NOMO-1 treated with DMSO at 0.1 percent for 48 hours (cell line): Measurements from ENCODE around the gene OGFOD3.
A peak's percentile ranks its signal among the peaks of the same experiment; 100 is the strongest.
"Not testable (repeated sequence)": the region's sequence is repeated elsewhere in the genome, so short reads cannot be mapped to it uniquely, and the experiment has no call there.

Source experiments
- DNase-seq: peaks from one replicate; lab custom pipeline; 2025; ENCODE audit not compliant: unreplicated experiment; lab: John Stamatoyannopoulos, UW

The OGFOD3 gene, protein sequence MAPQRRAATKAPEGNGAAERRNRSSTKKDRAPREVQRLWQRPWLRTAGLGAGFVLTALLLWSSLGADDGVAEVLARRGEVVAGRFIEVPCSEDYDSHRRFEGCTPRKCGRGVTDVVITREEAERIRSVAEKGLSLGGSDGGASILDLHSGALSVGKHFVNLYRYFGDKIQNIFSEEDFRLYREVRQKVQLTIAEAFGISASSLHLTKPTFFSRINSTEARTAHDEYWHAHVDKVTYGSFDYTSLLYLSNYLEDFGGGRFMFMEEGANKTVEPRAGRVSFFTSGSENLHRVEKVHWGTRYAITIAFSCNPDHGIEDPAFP

DNA sequence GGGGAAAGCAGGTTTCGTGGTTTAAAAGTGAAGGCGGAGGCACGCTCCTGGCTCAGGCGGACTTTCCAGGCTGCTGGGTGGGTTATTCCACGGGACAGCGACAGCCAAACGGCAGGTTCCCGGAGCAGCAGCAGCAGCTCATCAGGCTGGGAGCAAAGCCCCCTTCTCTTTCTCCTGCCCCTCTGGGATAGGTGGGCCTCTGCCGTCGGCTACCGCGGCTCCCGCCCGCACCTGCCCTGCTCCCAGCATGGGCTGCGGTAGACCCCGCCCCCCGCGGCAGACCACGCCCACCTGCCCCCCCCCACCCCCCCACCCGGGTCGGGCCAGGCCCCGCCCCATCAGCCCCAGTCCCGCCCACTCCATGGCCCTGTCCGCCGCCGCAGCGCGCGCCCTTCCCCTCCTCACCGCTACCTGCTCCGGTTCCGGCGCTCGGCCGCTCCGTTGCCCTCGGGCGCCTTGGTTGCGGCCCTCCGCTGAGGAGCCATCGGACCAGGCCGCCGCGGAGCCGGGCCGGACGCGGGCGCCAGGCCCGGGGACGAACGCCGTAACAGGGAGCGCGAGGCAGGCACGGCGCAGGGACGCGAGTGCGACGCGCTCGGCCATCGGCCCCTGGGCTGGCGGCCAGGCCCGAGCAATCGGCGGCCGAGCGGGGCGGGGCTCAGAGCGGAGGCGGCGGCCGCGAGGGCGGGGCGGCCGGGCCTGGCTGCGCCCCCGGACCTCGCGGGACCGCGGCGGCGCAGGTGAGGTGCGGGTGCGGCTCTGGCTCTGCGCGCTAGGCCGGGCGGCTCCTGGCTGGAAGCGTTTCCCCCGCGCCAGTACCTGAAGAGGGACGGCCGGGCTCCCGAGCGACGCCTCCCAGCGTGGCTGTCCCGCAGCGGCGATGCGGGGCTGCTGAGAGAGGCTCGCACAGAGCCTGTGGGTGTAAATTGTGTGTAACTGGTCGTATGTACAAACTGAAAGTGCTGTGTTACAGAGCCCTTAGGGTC is at the start of gene OGFOD3, which contains the start of gene HEXD:
Gene OGFOD3, minus strand, starts transcription at position 586 of the 986 bp plus-strand sequence. Its CDS starts 101 bp downstream, at position 485.
Gene HEXD, plus strand, starts transcription at position 347 of the 986 bp plus-strand sequence. CDS start 1,453 bp downstream, outside the sequence.
- DNase-seq: peak; percentile 78

GRCh38 chr17:82465023-82465603 is 46.7 kb upstream of the OGFOD3 start:
- DNase-seq: no peak

- no peak for DNase-seq
These were observed 46.2 kb upstream of the OGFOD3 start for GRCh38 chr17:82464567-82464929.

GRCh38 chr17:82463925-82464566 is 45.7 kb upstream of the OGFOD3 start:
- no peak for DNase-seq

DNA sequence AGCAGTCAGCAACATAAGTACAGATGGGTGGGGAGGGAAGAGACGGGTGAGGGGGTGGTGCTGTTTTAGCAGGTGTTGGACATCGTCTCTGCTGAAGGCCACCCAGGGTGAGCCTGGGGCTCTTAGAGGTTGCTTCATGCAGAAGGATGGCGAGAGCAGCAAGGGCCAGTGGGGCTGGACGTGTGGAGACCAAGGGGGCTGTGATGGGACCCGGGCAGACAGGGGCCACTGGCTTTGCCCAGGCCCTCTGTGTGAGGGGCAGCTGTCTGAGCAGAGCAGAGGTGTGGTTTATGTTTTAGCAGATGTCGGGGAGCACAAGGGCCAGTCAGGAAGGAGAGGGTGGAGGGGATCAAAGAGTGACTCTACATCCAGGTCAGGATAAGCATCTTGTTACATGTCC is 45.0 kb upstream of the OGFOD3 start:
- no peak for DNase-seq

DNA sequence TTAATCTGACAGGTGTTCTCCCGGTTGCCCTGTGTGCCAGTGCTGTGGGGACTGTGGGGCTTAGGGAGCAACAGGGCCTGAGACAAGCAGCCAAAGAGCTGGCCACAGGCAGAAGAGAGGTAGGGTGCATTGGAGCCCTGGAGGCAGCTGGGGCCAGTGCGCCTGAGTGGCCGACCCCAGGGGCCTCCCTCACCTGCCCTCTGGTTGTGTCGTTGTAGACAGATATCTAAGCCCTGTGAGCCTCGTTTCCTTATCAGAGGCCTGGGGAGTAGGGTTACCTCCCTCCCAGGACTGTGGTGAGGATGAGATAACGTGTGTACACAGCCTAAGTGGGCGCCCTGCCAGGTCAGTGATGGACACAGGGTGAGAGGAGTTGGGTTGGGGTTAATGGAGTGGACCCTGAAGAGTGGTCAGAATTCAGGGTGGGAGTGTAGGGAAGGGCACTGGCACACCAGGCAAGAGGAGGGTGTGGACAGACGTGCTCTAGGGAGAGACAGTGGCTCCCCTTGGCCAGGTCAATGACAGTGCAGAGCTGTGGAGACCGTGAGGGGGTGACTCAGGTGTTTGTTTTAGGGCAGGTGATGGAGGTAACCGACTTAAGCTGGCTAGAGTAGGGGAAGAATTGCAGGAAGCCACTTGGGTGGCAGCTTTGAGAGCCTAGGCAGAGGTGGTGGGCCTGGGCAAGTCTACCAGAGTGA is 43.6 kb upstream of the OGFOD3 start:
- DNase-seq: no peak

DNA sequence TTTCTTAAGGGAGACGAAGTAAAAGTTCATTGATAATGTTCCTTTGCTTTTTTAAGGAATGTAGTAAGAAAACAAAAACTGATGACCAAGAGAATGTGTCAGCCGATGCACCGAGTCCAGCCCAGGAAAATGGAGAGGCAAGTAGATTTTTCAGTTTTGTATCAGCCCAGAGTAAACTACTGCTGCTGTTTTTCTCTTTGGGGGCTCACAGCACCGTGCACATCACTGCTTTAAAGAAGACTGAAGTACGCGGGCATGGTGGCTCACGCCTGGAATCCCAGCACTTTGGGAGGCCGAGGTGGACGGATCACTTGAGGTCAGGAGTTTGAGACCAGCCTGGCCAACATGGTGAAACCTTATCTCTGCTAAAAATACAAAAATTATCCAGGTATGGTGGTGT is 41.5 kb upstream of the OGFOD3 start:
- DNase-seq: not testable (repeated sequence)

DNA sequence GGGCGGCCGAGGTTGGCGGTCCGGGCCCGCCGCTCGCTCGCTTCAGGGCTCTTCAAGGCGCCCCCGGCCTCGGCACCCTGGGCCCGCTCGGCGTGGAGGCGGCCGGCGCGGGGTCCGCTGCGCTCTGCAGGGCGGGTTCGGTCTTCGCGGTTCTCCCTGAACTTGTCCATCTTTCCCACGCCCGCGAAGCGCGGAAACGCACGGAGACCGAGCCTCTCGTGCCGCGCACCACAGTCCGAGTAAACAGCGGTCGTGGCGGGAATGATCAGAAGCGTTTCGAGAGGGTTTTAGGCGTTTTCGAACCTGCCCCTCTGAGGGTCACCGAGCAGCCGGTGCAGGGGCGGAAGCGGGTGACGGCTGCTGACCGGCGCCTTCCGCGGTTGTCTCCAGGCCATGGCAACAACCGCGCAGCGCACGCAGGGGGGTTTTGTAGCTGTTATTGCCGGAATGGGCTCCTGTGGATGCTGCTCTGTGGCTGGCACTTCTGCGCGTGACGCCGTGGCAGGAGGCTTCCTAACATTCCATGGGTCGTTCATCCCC is 40.6 kb upstream of the OGFOD3 start:
- DNase-seq: peak; percentile 23

DNA sequence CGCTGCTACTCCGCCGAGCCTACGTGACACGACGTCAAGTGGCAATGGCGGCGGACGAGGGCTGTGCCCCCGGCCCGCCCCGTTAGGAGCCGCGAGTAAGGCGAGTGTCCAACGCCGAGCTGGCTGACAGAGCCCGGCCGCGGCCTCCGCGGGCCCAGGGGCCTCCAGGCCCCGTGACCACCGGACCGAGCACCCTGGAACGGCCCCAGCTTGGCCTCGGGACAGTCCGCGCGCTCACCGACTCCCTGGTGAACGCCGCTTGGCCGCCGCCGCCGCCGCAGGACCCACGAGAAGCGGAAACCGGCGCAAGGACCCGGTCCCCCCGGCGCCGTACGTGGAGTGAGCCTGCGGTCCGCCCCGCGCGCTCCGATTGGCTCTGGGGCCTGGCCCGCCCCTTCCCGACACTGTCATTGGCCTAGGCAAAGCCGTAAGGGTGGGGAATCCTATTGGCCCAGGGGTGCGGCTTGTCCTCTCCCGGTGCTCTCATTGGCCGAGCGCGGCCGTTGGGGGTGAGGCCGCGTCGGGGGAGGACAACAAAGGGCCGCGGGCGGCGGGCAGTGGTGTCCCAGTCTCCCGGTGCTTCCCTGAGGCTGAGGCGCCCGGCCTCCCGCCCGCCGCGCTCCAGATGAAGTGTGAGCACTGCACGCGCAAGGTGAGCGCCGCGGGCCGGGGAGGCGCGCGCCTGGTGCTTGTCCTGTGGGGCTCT is 39.9 kb upstream of the OGFOD3 start, which contains the start of gene NARF:
Gene NARF, plus strand, starts transcription at position 563 of the 706 bp plus-strand sequence. Its CDS starts 63 bp downstream, at position 626.
- peak; percentile 97 for DNase-seq

DNA sequence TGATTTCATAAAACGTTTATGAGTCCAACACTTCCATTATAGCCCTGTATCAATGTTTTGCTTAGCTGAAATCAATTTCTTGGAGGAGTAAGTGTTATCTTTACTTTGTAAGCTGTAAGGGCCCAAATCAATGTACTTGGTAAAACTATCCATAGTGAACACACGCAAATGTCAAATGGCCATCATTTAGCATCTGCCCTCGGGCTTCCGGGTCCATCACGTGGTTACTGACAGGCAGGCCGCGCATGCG is 39.5 kb upstream of the OGFOD3 start:
- no peak for DNase-seq

DNA sequence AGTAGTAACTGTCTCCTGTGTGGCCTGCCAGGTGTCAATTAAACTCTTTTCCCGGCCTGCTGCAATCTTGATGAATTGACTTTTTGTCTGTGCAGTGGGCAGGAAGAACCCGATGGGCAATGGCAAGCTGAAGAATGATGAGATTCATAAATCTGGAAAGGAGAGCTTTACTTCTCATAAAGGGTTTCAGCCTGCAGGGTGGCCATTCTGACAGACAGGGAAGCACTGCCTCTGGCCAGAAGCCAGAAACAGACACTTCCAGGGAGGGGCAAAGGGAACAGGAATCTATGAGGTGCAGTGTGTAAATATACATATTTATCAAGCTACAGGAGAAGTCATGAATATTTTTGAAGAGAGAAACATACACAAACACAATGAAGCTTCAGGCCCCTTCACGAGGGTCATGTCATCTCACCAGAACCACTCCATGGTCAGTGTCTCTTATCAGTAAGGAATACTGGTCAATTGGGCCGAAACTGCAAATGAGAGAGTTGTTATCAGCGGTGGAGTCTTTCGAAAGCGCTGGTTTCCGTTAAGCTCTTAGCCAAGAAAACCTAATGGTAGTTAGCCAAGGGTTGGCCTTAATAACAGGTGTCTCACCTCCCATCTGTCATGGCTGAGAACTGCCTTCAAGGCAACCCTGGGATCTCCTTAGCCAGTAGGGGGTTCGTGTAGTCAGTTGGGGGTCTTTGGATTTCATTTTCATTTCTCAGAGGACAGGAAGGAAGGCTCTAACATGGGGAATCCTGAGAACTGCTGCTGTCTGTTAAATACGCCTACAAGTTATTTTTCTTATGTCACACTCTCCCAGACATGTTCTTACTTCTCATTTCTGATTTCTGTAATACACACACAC is 38.9 kb upstream of the OGFOD3 start:
- DNase-seq: peak; percentile 53

GRCh38 chr17:82453706-82454105 is 35.3 kb upstream of the OGFOD3 start:
- not testable (repeated sequence) for DNase-seq

GRCh38 chr17:82453151-82453550 is 34.8 kb upstream of the OGFOD3 start:
- DNase-seq: not testable (repeated sequence)

- no peak for DNase-seq
These were observed 33.8 kb upstream of the OGFOD3 start for GRCh38 chr17:82452162-82452561.

DNA sequence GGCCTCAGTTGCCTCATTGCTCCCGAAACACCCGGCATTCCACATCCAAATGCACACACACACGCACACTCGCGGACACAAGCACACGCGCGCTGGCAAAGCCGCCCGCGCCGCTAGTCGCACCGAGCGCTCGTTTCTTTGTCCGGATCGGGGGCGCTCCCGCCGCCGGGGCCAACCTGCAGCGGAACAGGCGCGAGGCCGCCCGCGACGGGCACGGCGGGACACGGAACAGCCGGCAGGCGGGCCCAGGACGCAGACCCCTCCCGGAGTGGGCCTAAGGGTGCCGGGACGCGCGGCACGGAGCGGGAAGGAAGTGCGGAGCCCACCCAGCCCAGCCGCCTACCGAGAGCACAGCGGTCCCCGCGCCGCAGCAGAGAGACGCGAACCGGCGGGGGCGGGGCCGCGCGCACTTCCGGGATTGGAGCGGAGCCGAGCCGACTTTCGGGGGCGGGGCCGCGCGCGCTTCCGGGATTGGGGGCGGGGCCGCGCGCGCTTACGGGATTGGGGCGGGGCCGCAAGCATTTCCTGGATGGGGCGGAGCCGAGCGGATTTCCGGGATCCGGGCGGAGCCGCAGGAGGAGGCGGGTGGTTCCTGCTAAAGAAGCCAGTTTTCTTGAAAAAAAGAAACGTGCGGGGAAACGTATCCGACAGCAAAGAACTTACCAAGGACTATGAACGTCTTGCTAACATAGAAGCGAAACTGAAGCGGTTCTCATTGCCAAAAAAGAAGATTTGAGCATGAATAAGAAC is 32.1 kb upstream of the OGFOD3 start, which contains the start of gene CYBC1:
Gene CYBC1, minus strand, starts transcription at position 396 of the 750 bp plus-strand sequence. CDS start 1,498 bp downstream, outside the sequence.
- peak; percentile 90 for DNase-seq

GRCh38 chr17:82449883-82450356 is 31.5 kb upstream of the OGFOD3 start:
- DNase-seq: no peak

- DNase-seq: peak; percentile 68
These were observed 30.9 kb upstream of the OGFOD3 start for GRCh38 chr17:82449131-82449882.
